B cell (primary cell): ENCODE data around the gene MBNL2. TPM values are rescaled to one million over a fixed set of nuclear protein-coding genes. Genes with fewer than 3 reads are reported as not detected.

Source experiments
- ATAC-seq: fragments of 200-7000 bp; cut with Tn5 transposase; one replicate; pipeline ENCODE4 v1.10.0; 2021; ENCODE audit warnings: low read depth, mild to moderate bottlenecking, moderate number of reproducible peaks, moderate library complexity
- CTCF ChIA-PET: fragments of 350-600 bp; sonication (Branson Sonifier 250); formaldehyde crosslinking; loops from one replicate; lab custom pipeline; 2021; ENCODE audit warnings: antibody characterized with exemption, inconsistent platforms; lab: Charles Lee
- POLR2A ChIA-PET: fragments of 350-600 bp; sonication (Branson Sonifier 250); formaldehyde crosslinking; loops from one replicate; lab custom pipeline; 2021; ENCODE audit warnings: antibody characterized with exemption; lab: Charles Lee
- DNase-seq: peaks from one replicate; pipeline ENCODE4 v3.0.0; 2013
- H2AFZ ChIP-seq: 2 replicates; pipeline ENCODE4 v1.6.1; 2012; ENCODE audit warnings: mild to moderate bottlenecking, low read depth, low read length; ENCODE audit not compliant: insufficient read depth, poor library complexity, severe bottlenecking
- H3K27ac ChIP-seq, 2 donors: 1 replicate in 1 of 2; 2 replicates in 1 of 2; pipeline ENCODE4 v1.5.1; 2012 to 2013; ENCODE audit warnings: low read length in 2 of 2, mild to moderate bottlenecking in 2 of 2, moderate library complexity in 1 of 2
- H3K27me3 ChIP-seq, 4 experiments: fragments of 200-600 bp in 1 of 4; sonication (generic) in 1 of 4; replicated peaks in 1 of 4; 1 replicate in 2 of 4; 2 replicates in 2 of 4; pipeline versions ENCODE4 v1.6.1 to v1.7.0; 2013 to 2016; ENCODE audit warnings: low read length in 3 of 4, mild to moderate bottlenecking in 2 of 4, mixed read lengths in 1 of 4, moderate library complexity in 1 of 4; ENCODE audit not compliant: insufficient read depth in 4 of 4, control insufficient read depth in 3 of 4; ENCODE audit errors: control extremely low read depth in 1 of 4
- H3K36me3 ChIP-seq, 2 experiments: replicated peaks in 1 of 2; 1 replicate in 1 of 2; 2 replicates in 1 of 2; pipeline versions ENCODE4 v1.6.1 to v1.7.1; 2013; ENCODE audit warnings: low read length in 1 of 2; ENCODE audit not compliant: insufficient read depth in 2 of 2, control insufficient read depth in 1 of 2; ENCODE audit errors: control extremely low read depth in 1 of 2, extremely low read depth in 1 of 2
- H3K4me1 ChIP-seq, 2 donors: fragments of 200-600 bp in 1 of 2; sonication (generic) in 1 of 2; 1 replicate in 1 of 2; 2 replicates in 1 of 2; pipeline versions ENCODE4 v1.5.1 to v1.6.1; 2013 to 2017; ENCODE audit warnings: low read length in 2 of 2; ENCODE audit not compliant: control insufficient read depth in 2 of 2, insufficient read depth in 2 of 2
- H3K4me2 ChIP-seq: replicated peaks from 2 replicates; pipeline ENCODE3; 2012; ENCODE audit warnings: mild to moderate bottlenecking, low read depth, low read length; ENCODE audit not compliant: poor library complexity, severe bottlenecking
- H3K4me3 ChIP-seq, 5 experiments: fragments of 200-600 bp in 1 of 5; sonication (generic) in 1 of 5; 1 replicate in 3 of 5; 2 replicates in 2 of 5; pipeline versions ENCODE4 v1.5.1 to v1.7.0; 2011 to 2016; ENCODE audit warnings: low read length in 4 of 5, mild to moderate bottlenecking in 4 of 5, low read depth in 2 of 5, control low read depth in 1 of 5, moderate library complexity in 1 of 5; ENCODE audit not compliant: insufficient read depth in 1 of 5; ENCODE audit errors: control extremely low read depth in 1 of 5, extremely low read depth in 1 of 5
- H3K79me2 ChIP-seq: fragments of 200-600 bp; sonication (generic); one replicate; pipeline ENCODE4 v1.6.0; 2016; ENCODE audit warnings: low read length; ENCODE audit not compliant: control insufficient read depth, insufficient read depth
- H3K9ac ChIP-seq: fragments of 200-600 bp; sonication (generic); 2 replicates; pipeline ENCODE4 v1.6.1; 2017; ENCODE audit warnings: mild to moderate bottlenecking, low read length, moderate library complexity
- H3K9me3 ChIP-seq, 3 donors: one replicate each; pipeline versions ENCODE4 v1.6.1 to v1.7.1; 2013; ENCODE audit warnings: low read length in 2 of 3; ENCODE audit not compliant: control insufficient read depth in 2 of 3, insufficient read depth in 1 of 3; ENCODE audit errors: control extremely low read depth in 1 of 3
- H4K20me1 ChIP-seq: 2 replicates; pipeline ENCODE4 v1.6.0; 2012; ENCODE audit warnings: mild to moderate bottlenecking, low read length; ENCODE audit not compliant: insufficient read depth, control insufficient read depth, poor library complexity, severe bottlenecking
- H3K27ac Mint-ChIP-seq: one replicate; pipeline ENCODE4 v1.8.0; 2021; ENCODE audit warnings: mixed read lengths
- H3K27me3 Mint-ChIP-seq: one replicate; pipeline ENCODE4 v1.8.0; 2021; ENCODE audit warnings: mixed read lengths
- H3K4me1 Mint-ChIP-seq: one replicate; pipeline ENCODE4 v1.8.0; 2021; ENCODE audit warnings: mixed read lengths
- H3K4me3 Mint-ChIP-seq: one replicate; pipeline ENCODE4 v1.8.0; 2021; ENCODE audit warnings: mixed read lengths
- H3K9me3 Mint-ChIP-seq: one replicate; pipeline ENCODE4 v1.8.0; 2022; ENCODE audit warnings: mixed read lengths; ENCODE audit not compliant: insufficient read depth
- EZH2 ChIP-seq: IDR thresholded peaks from 2 replicates; pipeline ENCODE4 v1.6.1; 2012; ENCODE audit warnings: borderline replicate concordance, low read depth, mild to moderate bottlenecking, moderate library complexity, low read length; ENCODE audit not compliant: insufficient read depth, poor library complexity, severe bottlenecking
- WGBS: methylation state at CpG from one replicate; pipeline ENCODE4 v1.1.5; 2013; ENCODE audit warnings: missing lambda C conversion rate; ENCODE audit not compliant: insufficient coverage; 5-methylcytosine and 5-hydroxymethylcytosine counted together
- intact Hi-C: fragments of 100-400 bp; cut with micrococcal nuclease; formaldehyde crosslinking; loops from one replicate; pipeline ENCODE4 v1.10.0; 2022
- polyA plus RNA-seq: library from polyadenylated mRNA; depleted of rRNA; stranded (reverse); fragments of >200 nt; gene quantifications from 2 replicates; pipeline ENCODE4 v1.2.3, GENCODE V29; 2012
- total RNA-seq, 2 donors: library from RNA; stranded (reverse); fragments of 120-200 nt in 1 of 2; gene quantifications; 1 replicate in 1 of 2; 2 replicates in 1 of 2; pipeline versions ENCODE4 v1.2.3 to v1.2.4, GENCODE V29; 2013 to 2022
- TF ChIP-seq, protein P1 (sequence below): fragments of 200-600 bp; IDR thresholded peaks from one replicate; pipeline ENCODE4 v1.8.0; 2022; ENCODE audit warnings: antibody characterized with exemption, mild to moderate bottlenecking

Gene MBNL2
- total and polyA plus RNA-seq, 2 donors (not counting 1 experiment from before 2014, with no cell fraction given) = 6.9 to 50.1 TPM

DNA sequence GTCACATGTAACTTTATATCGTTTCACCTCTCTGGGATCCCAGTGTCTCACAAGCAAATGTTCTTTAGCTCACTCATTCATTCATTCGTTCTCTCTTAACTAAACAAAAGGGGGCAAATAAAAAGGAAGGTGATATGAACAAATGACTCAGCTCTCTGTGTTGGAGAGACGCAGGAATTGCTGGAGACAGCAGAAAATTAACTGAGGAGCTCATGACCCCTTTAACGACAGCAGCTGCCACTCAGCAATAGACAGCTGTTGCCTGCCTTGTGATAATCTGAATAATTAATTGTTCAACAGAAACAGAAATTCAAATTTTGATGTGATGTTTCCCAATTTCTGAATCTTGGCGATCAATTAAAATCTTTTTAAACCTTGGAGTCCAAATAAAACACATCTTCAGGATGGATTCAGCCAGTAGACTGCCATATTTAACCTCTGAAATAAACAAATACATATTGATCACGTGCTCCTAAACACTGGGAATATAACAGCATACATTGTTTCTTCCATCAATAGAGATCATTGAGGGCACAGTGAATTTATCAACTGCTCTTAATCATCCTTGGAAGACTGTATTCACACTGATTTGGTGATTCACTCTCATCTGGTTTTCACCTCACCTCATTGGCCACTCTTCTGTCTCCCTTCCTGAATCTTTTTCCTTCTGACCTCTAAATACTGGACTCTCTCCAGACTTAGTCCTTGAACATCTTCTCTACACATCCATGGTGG, 63.3 kb downstream of the MBNL2 start:
- no peaks in the 10 kb centered on the region for H3K27me3 Mint-ChIP-seq
- H3K79me2 ChIP-seq = peaks cover 47% of the 10 kb centered on the region

More for the DNA sequence above, 63.3 kb downstream of the MBNL2 start:
- Mint-ChIP-seq H3K9me3 (no peaks in the 10 kb centered on the region), H3K4me3 (no peak overlapping the region), H3K4me1 (peaks cover 42% of the 10 kb centered on the region), H3K27ac (no peak overlapping the region)
- Histone ChIP-seq H4K20me1 (peaks cover 75% of the 10 kb centered on the region), H3K9me3 (no peaks in the 10 kb centered on the region), H3K4me2 (no peak overlapping the region), H3K9ac (no peak overlapping the region), H3K4me3 (no peak overlapping the region), H3K27me3 (no peaks in the 10 kb centered on the region), H3K27ac (no peak overlapping the region), H3K4me1 (peaks cover 0 to 2% of the 10 kb centered on the region in 2 donors), H3K36me3 (no peaks in the 10 kb centered on the region), H2AFZ (no peak overlapping the region)
- ChIA-PET POLR2A (no interaction called here), CTCF (no interaction called here)
- DNase-seq (no peak), ATAC-seq (no peak)
- intact Hi-C loops = no loop called here
- TF ChIP-seq, protein P1, sequence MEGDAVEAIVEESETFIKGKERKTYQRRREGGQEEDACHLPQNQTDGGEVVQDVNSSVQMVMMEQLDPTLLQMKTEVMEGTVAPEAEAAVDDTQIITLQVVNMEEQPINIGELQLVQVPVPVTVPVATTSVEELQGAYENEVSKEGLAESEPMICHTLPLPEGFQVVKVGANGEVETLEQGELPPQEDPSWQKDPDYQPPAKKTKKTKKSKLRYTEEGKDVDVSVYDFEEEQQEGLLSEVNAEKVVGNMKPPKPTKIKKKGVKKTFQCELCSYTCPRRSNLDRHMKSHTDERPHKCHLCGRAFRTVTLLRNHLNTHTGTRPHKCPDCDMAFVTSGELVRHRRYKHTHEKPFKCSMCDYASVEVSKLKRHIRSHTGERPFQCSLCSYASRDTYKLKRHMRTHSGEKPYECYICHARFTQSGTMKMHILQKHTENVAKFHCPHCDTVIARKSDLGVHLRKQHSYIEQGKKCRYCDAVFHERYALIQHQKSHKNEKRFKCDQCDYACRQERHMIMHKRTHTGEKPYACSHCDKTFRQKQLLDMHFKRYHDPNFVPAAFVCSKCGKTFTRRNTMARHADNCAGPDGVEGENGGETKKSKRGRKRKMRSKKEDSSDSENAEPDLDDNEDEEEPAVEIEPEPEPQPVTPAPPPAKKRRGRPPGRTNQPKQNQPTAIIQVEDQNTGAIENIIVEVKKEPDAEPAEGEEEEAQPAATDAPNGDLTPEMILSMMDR = no peak
- TF ChIP-seq EZH2 = no peak
- WGBS = 100% methylated on average over 3 of the region's 6 CpGs
